Fibroblast of mammary gland (primary cell): ENCODE data around the gene TRMT61A.
"Not testable (repeated sequence)": the region's sequence is repeated elsewhere in the genome, so short reads cannot be mapped to it uniquely, and the experiment has no call there.

ENCODE experiments used
- DNase-seq: peaks from one replicate; pipeline ENCODE4 v3.0.0-alpha.2; 2010; ENCODE audit warnings: low read depth
- H3K4me3 ChIP-seq: 2 replicates; pipeline ENCODE4 v1.5.1; 2011; ENCODE audit warnings: low read depth, mild to moderate bottlenecking, low read length, moderate library complexity; ENCODE audit not compliant: control insufficient read depth
- TF ChIP-seq, protein P1 (sequence below): conservative IDR thresholded peaks from 2 replicates; pipeline ENCODE4 v1.5.1; 2011; ENCODE audit warnings: low read depth, low read length, inconsistent platforms; ENCODE audit not compliant: control insufficient read depth, insufficient read depth

Gene TRMT61A

DNA sequence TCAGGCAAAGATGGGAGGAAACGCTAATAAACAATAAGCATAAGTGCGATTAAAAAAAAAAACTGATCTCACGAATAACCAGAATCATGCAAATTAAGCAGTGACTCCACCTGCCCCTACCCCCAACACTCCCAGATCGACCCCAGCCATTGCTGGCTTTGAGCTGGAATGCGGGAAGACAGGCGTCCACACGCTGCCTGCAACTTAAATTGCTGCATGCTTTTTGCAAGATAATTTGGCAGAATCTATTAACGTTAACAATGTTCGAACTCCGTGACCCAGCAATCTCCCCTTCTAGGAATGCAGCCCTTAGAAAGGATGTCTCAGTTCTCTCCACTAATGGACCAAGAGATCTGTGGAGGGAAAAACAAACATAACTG lies 5.4 kb upstream of the TRMT61A start:
- TF ChIP-seq, protein P1, sequence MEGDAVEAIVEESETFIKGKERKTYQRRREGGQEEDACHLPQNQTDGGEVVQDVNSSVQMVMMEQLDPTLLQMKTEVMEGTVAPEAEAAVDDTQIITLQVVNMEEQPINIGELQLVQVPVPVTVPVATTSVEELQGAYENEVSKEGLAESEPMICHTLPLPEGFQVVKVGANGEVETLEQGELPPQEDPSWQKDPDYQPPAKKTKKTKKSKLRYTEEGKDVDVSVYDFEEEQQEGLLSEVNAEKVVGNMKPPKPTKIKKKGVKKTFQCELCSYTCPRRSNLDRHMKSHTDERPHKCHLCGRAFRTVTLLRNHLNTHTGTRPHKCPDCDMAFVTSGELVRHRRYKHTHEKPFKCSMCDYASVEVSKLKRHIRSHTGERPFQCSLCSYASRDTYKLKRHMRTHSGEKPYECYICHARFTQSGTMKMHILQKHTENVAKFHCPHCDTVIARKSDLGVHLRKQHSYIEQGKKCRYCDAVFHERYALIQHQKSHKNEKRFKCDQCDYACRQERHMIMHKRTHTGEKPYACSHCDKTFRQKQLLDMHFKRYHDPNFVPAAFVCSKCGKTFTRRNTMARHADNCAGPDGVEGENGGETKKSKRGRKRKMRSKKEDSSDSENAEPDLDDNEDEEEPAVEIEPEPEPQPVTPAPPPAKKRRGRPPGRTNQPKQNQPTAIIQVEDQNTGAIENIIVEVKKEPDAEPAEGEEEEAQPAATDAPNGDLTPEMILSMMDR: no peak
- DNase-seq: no peak

GRCh38 chr14:103524002-103524935 lies 4.7 kb upstream of the TRMT61A start:
- DNase-seq: no peak
- H3K4me3 ChIP-seq: no peak overlapping the region
- TF ChIP-seq, protein P1: no peak

More for the DNA sequence above, 5.4 kb upstream of the TRMT61A start:
- H3K4me3 ChIP-seq: no peak overlapping the region

- not testable (repeated sequence) for H3K4me3 ChIP-seq, DNase-seq
Observed at GRCh38 chr14:103525430-103526246, 3.4 kb upstream of the TRMT61A start.

- no peak for DNase-seq
- TF ChIP-seq, protein P1: no peak
- H3K4me3 ChIP-seq: no peak overlapping the region
Observed at GRCh38 chr14:103526247-103526913, 2.6 kb upstream of the TRMT61A start.

DNA sequence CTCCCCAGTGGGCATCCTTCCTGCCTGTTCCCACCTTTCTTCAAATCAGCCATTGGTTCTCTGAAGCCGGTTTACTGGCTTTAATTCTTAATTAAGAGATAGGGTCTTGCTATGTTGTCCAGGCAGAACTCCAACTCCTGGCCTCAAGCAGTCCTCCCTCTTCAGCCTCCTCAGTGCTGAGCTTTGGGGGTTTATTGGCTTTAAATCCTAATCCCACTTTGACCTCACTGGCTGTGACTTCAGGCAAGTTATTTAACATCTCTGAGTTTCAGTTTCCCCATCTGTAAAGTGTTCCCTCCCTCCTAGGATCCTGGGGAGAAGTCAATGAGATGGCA lies 2.1 kb upstream of the TRMT61A start:
- TF ChIP-seq, protein P1: no peak
- no peak overlapping the region for H3K4me3 ChIP-seq

DNA sequence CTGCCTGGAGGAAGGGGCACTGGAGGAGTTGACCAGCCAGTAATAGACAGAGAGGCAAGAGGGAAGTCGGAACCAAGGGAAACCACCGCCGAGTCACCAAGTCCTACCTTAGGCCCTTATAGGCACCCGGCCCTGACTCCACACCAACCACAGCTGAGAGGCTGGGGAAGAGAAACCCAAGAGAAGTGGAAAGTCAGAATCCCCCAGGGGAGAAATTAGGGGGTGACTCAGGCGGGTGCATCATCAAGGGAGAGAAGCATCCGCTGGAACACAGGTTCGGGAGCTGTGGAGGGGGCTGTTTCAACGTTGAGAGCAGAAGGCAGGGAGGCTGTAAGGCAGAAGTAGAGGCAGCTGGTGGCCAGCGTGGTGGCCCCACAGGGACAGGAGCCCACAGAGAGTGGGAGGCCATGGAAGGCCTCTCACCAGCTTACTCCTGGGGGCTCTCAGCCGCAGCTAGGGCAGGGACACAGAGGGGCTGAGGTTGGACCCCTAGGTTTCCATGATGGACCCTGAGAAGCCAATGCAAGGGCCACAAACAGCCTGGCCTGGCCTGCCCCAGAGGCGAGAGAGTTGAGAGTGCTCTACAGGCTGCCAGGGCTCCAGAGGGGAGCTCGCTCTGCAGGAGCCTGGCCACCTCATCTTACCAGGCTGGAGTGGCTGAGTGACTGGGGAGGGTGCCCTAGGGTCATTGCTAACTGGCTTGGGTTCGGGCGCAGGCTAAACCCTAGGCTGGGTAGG lies 1.4 kb upstream of the TRMT61A start:
- TF ChIP-seq, protein P1: no peak
- peak; percentile 82 for DNase-seq
- peak overlapping the region; percentile 52 for H3K4me3 ChIP-seq

More for the DNA sequence above, 2.1 kb upstream of the TRMT61A start:
- no peak for DNase-seq
